ENCODE measurements around the gene LCT. TPM values are rescaled to one million over a fixed set of nuclear protein-coding genes. Genes with fewer than 3 reads are reported as not detected.

The LCT gene
- polyA plus RNA-seq, 1 experiment, result not detected

- Histone ChIP-seq H3K27me3 (ENCODE audit: control insufficient read depth, insufficient read depth, low read length) (no peaks in the 10 kb centered on the region), H3K4me3 (ENCODE audit: low read depth, low read length) (no peak overlapping the region), H3K9me3 (ENCODE audit: control insufficient read depth, insufficient read depth, low read length) (peaks cover 6% of the 10 kb centered on the region), H3K27ac (ENCODE audit: low read depth, low read length) (no peak overlapping the region)
- CTCF ChIA-PET, result interaction anchor here (0.6 to 6.9 kb wide), 3 partner anchors 8 to 15 kb away, joined by 3 to 72 read pairs (median 3); no protein-coding TSS in a partner anchor
- no peak for TF ChIP-seq CTCF (IDR thresholded peaks at IDR 0.05; ENCODE audit: low read depth, low read length)
- no peak for DNase-seq (ENCODE audit: low read depth, low spot score)
- POLR2A ChIA-PET, result no interaction called here
Measured at GRCh38 chr2:135783439-135783838, 53.5 kb downstream of the LCT start.

GRCh38 chr2:135782231-135782630, 54.8 kb downstream of the LCT start:
- Histone ChIP-seq H3K4me3 (ENCODE audit: low read depth, low read length) (no peak overlapping the region), H3K9me3 (ENCODE audit: control insufficient read depth, insufficient read depth, low read length) (peaks cover 6% of the 10 kb centered on the region), H3K27me3 (ENCODE audit: control insufficient read depth, insufficient read depth, low read length) (no peaks in the 10 kb centered on the region), H3K27ac (ENCODE audit: low read depth, low read length) (no peak overlapping the region)
- no peak for TF ChIP-seq CTCF (IDR thresholded peaks at IDR 0.05; ENCODE audit: low read depth, low read length)
- CTCF ChIA-PET, result interaction anchor here (1.2 to 6.9 kb wide), 3 partner anchors 8 to 132 kb away, joined by 3 to 72 read pairs (median 3); no protein-coding TSS in a partner anchor
- DNase-seq (ENCODE audit: low read depth, low spot score), result no peak
- POLR2A ChIA-PET, result interaction anchor here (0.6 kb wide), 1 partner anchor 13 kb away, joined by 6 read pairs; no protein-coding TSS in a partner anchor

GRCh38 chr2:135776367-135776766, 60.6 kb downstream of the LCT start:
- POLR2A ChIA-PET, result interaction anchor here (1.2 kb wide), 1 partner anchor 10 kb away, joined by 4 read pairs; no protein-coding TSS in a partner anchor
- no peak for DNase-seq (ENCODE audit: low read depth, low spot score)
- Histone ChIP-seq H3K9me3 (ENCODE audit: control insufficient read depth, insufficient read depth, low read length) (no peaks in the 10 kb centered on the region), H3K4me3 (ENCODE audit: low read depth, low read length) (no peak overlapping the region), H3K27ac (ENCODE audit: low read depth, low read length) (no peak overlapping the region), H3K27me3 (ENCODE audit: control insufficient read depth, insufficient read depth, low read length) (no peaks in the 10 kb centered on the region)
- CTCF ChIA-PET, result no interaction called here
- TF ChIP-seq CTCF (IDR thresholded peaks at IDR 0.05; ENCODE audit: low read depth, low read length), result no peak

GRCh38 chr2:135775420-135775819, 61.6 kb downstream of the LCT start:
- no peaks in the 10 kb centered on the region for H3K9me3 ChIP-seq (ENCODE audit: control insufficient read depth, insufficient read depth, low read length)
- DNase-seq (ENCODE audit: low read depth, low spot score), result no peak
- no peak for TF ChIP-seq CTCF (IDR thresholded peaks at IDR 0.05; ENCODE audit: low read depth, low read length)
- ChIA-PET CTCF (interaction anchor here (0.6 to 0.7 kb wide), 2 partner anchors 8 to 20 kb away, joined by 3 read pairs; no protein-coding TSS in a partner anchor), POLR2A (interaction anchor here (1.2 kb wide), 1 partner anchor 11 kb away, joined by 4 read pairs; no protein-coding TSS in a partner anchor)
- no peak overlapping the region for H3K4me3 ChIP-seq (ENCODE audit: low read depth, low read length)
- H3K27ac ChIP-seq (ENCODE audit: low read depth, low read length), result no peak overlapping the region
- H3K27me3 ChIP-seq (ENCODE audit: control insufficient read depth, insufficient read depth, low read length), result no peaks in the 10 kb centered on the region

GRCh38 chr2:135773917-135774316, 63.1 kb downstream of the LCT start:
- ChIA-PET POLR2A (interaction anchor here (1.0 kb wide), 1 partner anchor 10 kb away, joined by 3 read pairs; no protein-coding TSS in a partner anchor), CTCF (interaction anchor here (1.5 to 3.2 kb wide), 2 partner anchors 9 to 24 kb away, joined by 3 to 12 read pairs; no protein-coding TSS in a partner anchor)
- Histone ChIP-seq H3K9me3 (ENCODE audit: control insufficient read depth, insufficient read depth, low read length) (no peaks in the 10 kb centered on the region), H3K27me3 (ENCODE audit: control insufficient read depth, insufficient read depth, low read length) (no peaks in the 10 kb centered on the region), H3K27ac (ENCODE audit: low read depth, low read length) (no peak overlapping the region), H3K4me3 (ENCODE audit: low read depth, low read length) (no peak overlapping the region)
- no peak for DNase-seq (ENCODE audit: low read depth, low spot score)
- no peak for TF ChIP-seq CTCF (IDR thresholded peaks at IDR 0.05; ENCODE audit: low read depth, low read length)

All from AG04450 (cell line).